ENCODE measurements around the gene HPN.

HPN gene

GRCh38 chr19:35114353-35115176 is 73.0 kb downstream of the HPN start (continued):
- TF ChIP-seq ZXDB (tag by site-specific recombination; IDR thresholded peaks at IDR 0.05) (peak; percentile 53; the same call in 1 of the 2 replicates), ZBTB8A (tag by site-specific recombination; IDR thresholded peaks at IDR 0.05) (peak; percentile 41; the same call in 1 of the 2 replicates), HOXC10 (CRISPR knock-in tag; IDR thresholded peaks at IDR 0.05) (no peak), ZNF501 (tag by site-specific recombination; IDR thresholded peaks at IDR 0.05) (no peak), ZNF629 (tag by site-specific recombination; IDR thresholded peaks at IDR 0.05) (peak; percentile 51), ZFP41 (tag by site-specific recombination; IDR thresholded peaks at IDR 0.05; ENCODE audit: borderline replicate concordance) (no peak), ZFP37 (tag by site-specific recombination; IDR thresholded peaks at IDR 0.05) (0 out of 2 replicates have a peak, but pooled peaks have one; percentile 48), WT1 (tag by site-specific recombination; IDR thresholded peaks at IDR 0.05) (no peak), ZNF621 (tag by site-specific recombination; IDR thresholded peaks at IDR 0.05) (no peak), ZBTB20 (tag by site-specific recombination; IDR thresholded peaks at IDR 0.05) (peak; percentile 22; the same call in 1 of the 2 replicates), ZNF394 (tag by site-specific recombination; IDR thresholded peaks at IDR 0.05; ENCODE audit: borderline replicate concordance) (no peak), REST (tag by site-specific recombination; IDR thresholded peaks at IDR 0.05) (no peak; the same call in 1 of the 2 replicates), ZNF692 (tag by site-specific recombination; IDR thresholded peaks at IDR 0.05) (peak; percentile 70; the same call in 1 of the 2 replicates), ZNF473 (tag by site-specific recombination; IDR thresholded peaks at IDR 0.05) (no peak), ZNF391 (tag by site-specific recombination; IDR thresholded peaks at IDR 0.05; ENCODE audit: borderline replicate concordance, low read depth) (0 out of 2 replicates have a peak, but pooled peaks have one; percentile 43), ZNF280C (tag by site-specific recombination; IDR thresholded peaks at IDR 0.05) (no peak), ZNF157 (tag by site-specific recombination; IDR thresholded peaks at IDR 0.05) (no peak), ZBTB26 (tag by site-specific recombination; optimal IDR thresholded peaks at IDR 0.05) (peak; percentile 32), KLF10 (tag by site-specific recombination; IDR thresholded peaks at IDR 0.05) (no peak), ZNF335 (tag by site-specific recombination; conservative IDR thresholded peaks at IDR 0.05) (peak; percentile 71), ZBTB7A (tag by site-specific recombination; IDR thresholded peaks at IDR 0.05; ENCODE audit: low read depth) (peak; percentile 100), ZNF202 (tag by site-specific recombination; IDR thresholded peaks at IDR 0.05; ENCODE audit: borderline replicate concordance) (no peak), ZNF19 (tag by site-specific recombination; IDR thresholded peaks at IDR 0.05; ENCODE audit: low read depth) (no peak), ZNF24 (tag by site-specific recombination; IDR thresholded peaks at IDR 0.05) (0 out of 2 replicates have a peak, but pooled peaks have one; percentile 52), ZNF76 (tag by site-specific recombination; IDR thresholded peaks at IDR 0.05; ENCODE audit: borderline replicate concordance, low read depth) (peak; percentile 77), ZNF133 (tag by site-specific recombination; IDR thresholded peaks at IDR 0.05) (no peak), ZBTB49 (tag by site-specific recombination; IDR thresholded peaks at IDR 0.05; ENCODE audit: low read depth) (no peak), ZBTB21 (tag by site-specific recombination; IDR thresholded peaks at IDR 0.05) (peak; percentile 56; the same call in 1 of the 2 replicates), ZNF521 (tag by site-specific recombination; IDR thresholded peaks at IDR 0.05) (no peak)
